WERI-Rb-1 (cell line): ENCODE results near the gene YBX2.
A peak's percentile ranks its signal among the peaks of the same experiment; 100 is the strongest.

Source experiments
- DNase-seq: peaks from one replicate; pipeline ENCODE4 v3.0.0-alpha.2; 2020
- H3K27ac ChIP-seq: fragments of 250-450 bp; sonication (Bioruptor Pico); 2 replicates; pipeline ENCODE4 v1.5.1; 2020; ENCODE audit warnings: mild to moderate bottlenecking, moderate library complexity
- H3K27me3 ChIP-seq: fragments of 250-450 bp; sonication (Bioruptor Pico); 2 replicates; pipeline ENCODE4 v1.5.1; 2021; ENCODE audit warnings: mild to moderate bottlenecking, low read depth, moderate library complexity; ENCODE audit not compliant: insufficient read depth, severe bottlenecking
- H3K36me3 ChIP-seq: fragments of 250-450 bp; sonication (Bioruptor Pico); 2 replicates; pipeline ENCODE4 v1.5.1; 2020; ENCODE audit warnings: mild to moderate bottlenecking, moderate library complexity
- H3K4me3 ChIP-seq: 2 replicates; pipeline ENCODE4 v1.5.1; 2011; ENCODE audit warnings: low read depth, mild to moderate bottlenecking, control low read depth, low read length
- H3K9me3 ChIP-seq: fragments of 250-450 bp; sonication (Bioruptor Pico); 2 replicates; pipeline ENCODE4 v1.5.1; 2021; ENCODE audit warnings: mild to moderate bottlenecking, moderate library complexity; ENCODE audit not compliant: severe bottlenecking
- TF ChIP-seq, protein P1 (sequence below): IDR thresholded peaks from 2 replicates; pipeline ENCODE4 v1.5.1; 2011; ENCODE audit warnings: low read depth, mild to moderate bottlenecking, control low read depth, inconsistent platforms, low read length

YBX2 gene

DNA sequence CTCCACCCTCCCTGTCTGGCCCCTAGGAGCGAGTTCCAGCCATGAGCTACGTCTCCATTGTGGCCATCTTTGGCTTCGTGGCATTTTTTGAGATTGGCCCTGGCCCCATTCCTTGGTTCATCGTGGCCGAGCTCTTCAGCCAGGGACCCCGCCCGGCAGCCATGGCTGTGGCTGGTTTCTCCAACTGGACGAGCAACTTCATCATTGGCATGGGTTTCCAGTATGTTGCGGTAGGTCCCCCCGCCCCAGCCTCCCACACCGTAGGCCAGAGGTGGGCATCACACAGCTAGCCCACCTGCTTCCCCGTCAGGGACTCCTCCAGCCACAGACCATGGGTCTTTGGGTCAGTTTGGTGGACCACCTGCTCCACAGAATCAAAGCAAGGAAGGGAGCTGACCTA, 8.8 kb downstream of the YBX2 start:
- H3K4me3 ChIP-seq: no peak overlapping the region
- no peaks in the 10 kb centered on the region for H3K9me3 ChIP-seq
- no peak overlapping the region for H3K27ac ChIP-seq
- DNase-seq: no peak
- no peaks in the 10 kb centered on the region for H3K27me3 ChIP-seq
- no peaks in the 10 kb centered on the region for H3K36me3 ChIP-seq
- TF ChIP-seq, protein P1, sequence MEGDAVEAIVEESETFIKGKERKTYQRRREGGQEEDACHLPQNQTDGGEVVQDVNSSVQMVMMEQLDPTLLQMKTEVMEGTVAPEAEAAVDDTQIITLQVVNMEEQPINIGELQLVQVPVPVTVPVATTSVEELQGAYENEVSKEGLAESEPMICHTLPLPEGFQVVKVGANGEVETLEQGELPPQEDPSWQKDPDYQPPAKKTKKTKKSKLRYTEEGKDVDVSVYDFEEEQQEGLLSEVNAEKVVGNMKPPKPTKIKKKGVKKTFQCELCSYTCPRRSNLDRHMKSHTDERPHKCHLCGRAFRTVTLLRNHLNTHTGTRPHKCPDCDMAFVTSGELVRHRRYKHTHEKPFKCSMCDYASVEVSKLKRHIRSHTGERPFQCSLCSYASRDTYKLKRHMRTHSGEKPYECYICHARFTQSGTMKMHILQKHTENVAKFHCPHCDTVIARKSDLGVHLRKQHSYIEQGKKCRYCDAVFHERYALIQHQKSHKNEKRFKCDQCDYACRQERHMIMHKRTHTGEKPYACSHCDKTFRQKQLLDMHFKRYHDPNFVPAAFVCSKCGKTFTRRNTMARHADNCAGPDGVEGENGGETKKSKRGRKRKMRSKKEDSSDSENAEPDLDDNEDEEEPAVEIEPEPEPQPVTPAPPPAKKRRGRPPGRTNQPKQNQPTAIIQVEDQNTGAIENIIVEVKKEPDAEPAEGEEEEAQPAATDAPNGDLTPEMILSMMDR: no peak

DNA sequence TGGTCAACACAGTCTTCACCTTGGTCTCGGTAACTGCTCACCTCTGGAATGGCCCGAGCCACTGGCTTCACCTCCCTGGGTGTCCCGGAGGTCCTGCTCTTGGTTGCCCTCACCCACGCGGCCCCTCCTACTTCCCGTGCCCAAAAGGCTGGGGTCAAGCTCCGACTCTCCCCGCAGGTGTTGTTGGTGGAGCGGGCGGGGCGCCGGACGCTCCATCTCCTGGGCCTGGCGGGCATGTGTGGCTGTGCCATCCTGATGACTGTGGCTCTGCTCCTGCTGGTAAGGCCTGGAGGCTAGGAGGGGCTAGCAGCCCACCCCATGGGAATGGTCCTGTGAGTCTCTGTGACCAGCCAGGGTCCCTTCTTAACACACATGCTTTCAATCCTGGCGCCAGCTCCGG, 9.5 kb downstream of the YBX2 start:
- Histone ChIP-seq H3K27me3 (no peaks in the 10 kb centered on the region), H3K9me3 (no peaks in the 10 kb centered on the region), H3K27ac (no peak overlapping the region), H3K36me3 (no peaks in the 10 kb centered on the region), H3K4me3 (no peak overlapping the region)
- no peak for DNase-seq
- TF ChIP-seq, protein P1: no peak

DNA sequence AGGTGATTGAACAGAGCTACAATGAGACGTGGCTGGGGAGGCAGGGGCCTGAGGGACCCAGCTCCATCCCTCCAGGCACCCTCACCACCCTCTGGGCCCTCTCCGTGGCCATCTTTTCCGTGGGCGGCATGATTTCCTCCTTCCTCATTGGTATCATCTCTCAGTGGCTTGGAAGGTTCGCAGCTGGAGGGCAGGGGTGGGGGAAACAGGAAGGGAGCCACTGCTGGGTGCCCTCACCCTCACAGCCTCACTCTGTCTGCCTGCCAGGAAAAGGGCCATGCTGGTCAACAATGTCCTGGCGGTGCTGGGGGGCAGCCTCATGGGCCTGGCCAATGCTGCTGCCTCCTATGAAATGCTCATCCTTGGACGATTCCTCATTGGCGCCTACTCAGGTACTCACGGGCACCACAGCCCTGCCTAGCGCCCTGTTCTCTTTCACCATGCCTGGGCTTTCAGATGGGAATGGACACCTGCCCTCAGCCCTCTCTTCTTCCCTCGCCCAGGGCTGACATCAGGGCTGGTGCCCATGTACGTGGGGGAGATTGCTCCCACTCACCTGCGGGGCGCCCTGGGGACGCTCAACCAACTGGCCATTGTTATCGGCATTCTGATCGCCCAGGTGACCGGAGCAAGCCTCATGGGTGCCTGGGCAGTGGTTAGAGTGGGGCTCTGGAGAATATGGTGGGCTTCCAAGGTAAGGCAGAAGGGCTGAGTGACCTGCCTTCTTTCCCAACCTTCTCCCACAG, 10.8 kb downstream of the YBX2 start:
- H3K4me3 ChIP-seq: no peak overlapping the region
- no peak overlapping the region for H3K27ac ChIP-seq
- H3K9me3 ChIP-seq: no peaks in the 10 kb centered on the region
- TF ChIP-seq, protein P1: no peak
- DNase-seq: no peak
- H3K27me3 ChIP-seq: no peaks in the 10 kb centered on the region
- no peaks in the 10 kb centered on the region for H3K36me3 ChIP-seq

DNA sequence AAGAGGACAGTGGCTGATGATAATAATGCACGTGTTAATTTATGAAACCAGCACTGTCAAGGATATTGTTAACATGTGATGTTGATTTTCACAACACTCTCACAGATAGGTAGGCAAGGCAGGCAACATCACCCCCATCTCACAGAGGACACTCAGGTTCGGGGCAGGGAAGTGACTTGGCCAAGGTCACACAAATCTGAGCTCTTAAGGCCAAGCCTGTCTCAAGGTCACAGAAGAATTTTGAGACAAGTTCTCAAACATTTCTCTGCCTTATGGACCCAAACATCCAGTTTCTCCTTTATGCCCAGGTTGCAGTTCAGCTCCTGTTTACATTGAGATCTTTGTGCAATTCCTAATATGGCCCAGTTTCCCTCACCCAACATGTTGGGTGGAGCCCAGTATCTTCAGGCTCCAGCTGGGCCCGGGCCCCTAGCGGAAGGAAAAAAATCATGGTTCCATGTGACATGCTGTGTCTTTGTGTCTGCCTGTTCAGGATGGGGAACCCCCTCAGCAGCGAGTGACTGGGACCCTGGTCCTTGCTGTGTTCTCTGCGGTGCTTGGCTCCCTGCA, 11.6 kb downstream of the YBX2 start:
- Histone ChIP-seq H3K9me3 (no peaks in the 10 kb centered on the region), H3K36me3 (no peaks in the 10 kb centered on the region), H3K27me3 (no peaks in the 10 kb centered on the region), H3K4me3 (peak overlapping the region; percentile 57), H3K27ac (no peak overlapping the region)
- DNase-seq: no peak
- TF ChIP-seq, protein P1: no peak

DNA sequence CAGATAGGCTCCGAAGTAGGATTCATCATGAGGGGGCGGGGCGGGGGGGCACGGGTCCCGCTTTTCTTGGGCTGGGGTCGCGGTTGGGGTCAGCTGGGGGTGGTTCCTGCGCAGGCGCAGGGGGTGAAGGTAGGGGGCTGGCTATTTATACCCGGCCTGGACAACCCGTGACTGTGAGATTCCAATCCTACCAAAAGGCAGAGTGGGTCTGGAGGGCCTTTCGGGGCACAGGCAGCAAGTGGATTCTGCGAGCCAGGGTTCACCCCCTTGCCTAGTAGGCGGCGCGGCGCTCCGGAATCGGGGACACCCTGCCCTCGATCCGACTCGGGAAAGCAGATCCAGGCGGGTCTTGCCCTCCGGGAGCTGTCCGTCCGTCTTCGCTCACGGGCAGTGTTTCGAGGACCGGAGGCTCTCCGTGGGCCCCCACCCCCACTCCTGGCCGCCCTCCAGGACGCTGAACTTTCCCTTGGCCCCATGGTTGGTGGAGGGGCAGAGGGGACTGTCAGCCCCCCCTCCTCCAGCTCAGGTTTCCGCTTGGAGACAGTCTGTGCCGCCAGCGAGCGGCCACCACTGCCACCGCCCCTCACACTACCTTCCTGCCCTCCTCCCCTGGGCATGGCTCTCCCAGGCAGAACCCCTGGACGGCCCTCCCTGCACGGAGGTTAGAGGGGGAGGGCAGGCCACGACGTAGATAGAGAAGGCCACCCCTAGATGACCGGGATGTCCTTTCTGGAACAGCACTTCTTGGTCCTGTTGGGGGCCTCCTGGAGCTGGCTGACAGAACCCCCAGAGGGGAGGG, 12.3 kb downstream of the YBX2 start:
- peak; percentile 32 for DNase-seq
- no peaks in the 10 kb centered on the region for H3K36me3 ChIP-seq

More for the DNA sequence above, 12.3 kb downstream of the YBX2 start:
- peak overlapping the region; percentile 57 for H3K4me3 ChIP-seq
- TF ChIP-seq, protein P1: no peak
- H3K9me3 ChIP-seq: no peaks in the 10 kb centered on the region
- no peaks in the 10 kb centered on the region for H3K27me3 ChIP-seq
- no peak overlapping the region for H3K27ac ChIP-seq
